ENCODE results near the gene OLFM2. TPM values are rescaled to one million over a fixed set of nuclear protein-coding genes. Genes with fewer than 3 reads are reported as not detected.

OLFM2 gene
- total and polyA plus RNA-seq, 9 donors, result 3.9 to 19.3 (median 13.0) TPM

- Histone ChIP-seq H3K9me3 (peaks cover 0 to 3% of the 10 kb centered on the region in 2 donors), H3K4me1 (ENCODE audit: insufficient read depth) (no peaks in the 10 kb centered on the region), H3K4me3 (no peak overlapping the region), H3K27ac (no peak overlapping the region), H3K27me3 (no peaks in the 10 kb centered on the region), H3K36me3 (no peaks in the 10 kb centered on the region)
- 75 to 78% (median 77%) methylated on average over 11 of the region's 11 CpGs for WGBS, 3 donors
- no peak for DNase-seq
- TF ChIP-seq POLR2A (IDR thresholded peaks at IDR 0.05) (no peak), CTCF (IDR thresholded peaks at IDR 0.05) (no peak), EP300 (IDR thresholded peaks at IDR 0.05) (no peak)
- intact Hi-C loops (cut with DNase I), result no loop called here
Observed at GRCh38 chr19:9878511-9879196, 57.7 kb downstream of the OLFM2 start.

- Histone ChIP-seq H3K4me1 (ENCODE audit: insufficient read depth) (no peaks in the 10 kb centered on the region), H3K9me3 (peaks cover 0 to 3% of the 10 kb centered on the region in 2 donors), H3K27me3 (no peaks in the 10 kb centered on the region), H3K27ac (no peak overlapping the region), H3K4me3 (no peak overlapping the region), H3K36me3 (no peaks in the 10 kb centered on the region)
- intact Hi-C loops (cut with DNase I), result no loop called here
- WGBS, 3 donors, result 89 to 90% (median 89%) methylated on average over 10 of the region's 10 CpGs
- TF ChIP-seq CTCF (IDR thresholded peaks at IDR 0.05), result no peak
- TF ChIP-seq POLR2A (IDR thresholded peaks at IDR 0.05), result no peak
- TF ChIP-seq EP300 (IDR thresholded peaks at IDR 0.05), result no peak
- DNase-seq, result no peak
Observed at GRCh38 chr19:9877780-9878510, 58.4 kb downstream of the OLFM2 start.

GRCh38 chr19:9875796-9876195 is 60.5 kb downstream of the OLFM2 start:
- intact Hi-C loops (cut with DNase I), result no loop called here
- no peaks in the 10 kb centered on the region for H3K4me1 ChIP-seq (ENCODE audit: insufficient read depth)
- H3K36me3 ChIP-seq, result no peaks in the 10 kb centered on the region
- no peak for DNase-seq
- H3K27ac ChIP-seq, result no peak overlapping the region
- H3K9me3 ChIP-seq, result peaks cover 0 to 3% of the 10 kb centered on the region in 2 donors
- WGBS, 3 donors, result 70 to 80% (median 75%) methylated on average over 5 of the region's 5 CpGs
- H3K27me3 ChIP-seq, result no peaks in the 10 kb centered on the region
- no peak overlapping the region for H3K4me3 ChIP-seq
- TF ChIP-seq POLR2A (IDR thresholded peaks at IDR 0.05), result no peak
- no peak for TF ChIP-seq EP300 (IDR thresholded peaks at IDR 0.05)
- TF ChIP-seq CTCF (IDR thresholded peaks at IDR 0.05), result no peak

GRCh38 chr19:9875031-9875627 is 61.2 kb downstream of the OLFM2 start:
- WGBS, 3 donors, result 61 to 69% (median 68%) methylated on average over 13 of the region's 13 CpGs
- Histone ChIP-seq H3K27ac (no peak overlapping the region), H3K27me3 (no peaks in the 10 kb centered on the region), H3K36me3 (no peaks in the 10 kb centered on the region), H3K4me1 (ENCODE audit: insufficient read depth) (no peaks in the 10 kb centered on the region), H3K4me3 (no peak overlapping the region), H3K9me3 (peaks cover 0 to 3% of the 10 kb centered on the region in 2 donors)
- intact Hi-C loops (cut with DNase I), result no loop called here
- TF ChIP-seq CTCF (IDR thresholded peaks at IDR 0.05) (no peak), POLR2A (IDR thresholded peaks at IDR 0.05) (no peak), EP300 (IDR thresholded peaks at IDR 0.05) (no peak)
- DNase-seq, result no peak

Data from ovary (tissue), 9 donors.